ENCODE measurements around the gene SPINT1.
A peak's percentile ranks its signal among the peaks of the same experiment; 100 is the strongest.

Gene SPINT1

GRCh38 chr15:40843885-40844695 lies at the start of gene SPINT1:
Gene SPINT1, plus strand, starts transcription at chr15:40844048. Its CDS starts 507 bp downstream, at chr15:40844555.
- no peak for TF ChIP-seq CTCF (IDR thresholded peaks at IDR 0.05)
- DNase-seq (ENCODE audit: low spot score): no peak
- H3K27ac ChIP-seq: no peak within 1 kb of the TSS
- peak within 1 kb of the TSS; percentile 72 for H3K4me3 ChIP-seq

GRCh38 chr15:40796041-40796440 lies 47.8 kb upstream of the SPINT1 start:
- Histone ChIP-seq H3K4me3 (no peak overlapping the region), H3K27ac (no peak overlapping the region)
- no peak for DNase-seq (ENCODE audit: low spot score)
- TF ChIP-seq CTCF (IDR thresholded peaks at IDR 0.05): no peak

GRCh38 chr15:40796512-40796911 lies 47.3 kb upstream of the SPINT1 start:
- H3K4me3 ChIP-seq: no peak overlapping the region
- no peak for DNase-seq (ENCODE audit: low spot score)
- H3K27ac ChIP-seq: no peak overlapping the region
- TF ChIP-seq CTCF (IDR thresholded peaks at IDR 0.05): no peak

- H3K27ac ChIP-seq: no peak overlapping the region
- TF ChIP-seq CTCF (IDR thresholded peaks at IDR 0.05): no peak
- DNase-seq (ENCODE audit: low spot score): no peak
- H3K4me3 ChIP-seq: no peak overlapping the region
Observed at GRCh38 chr15:40799523-40799922, 44.3 kb upstream of the SPINT1 start.

- TF ChIP-seq CTCF (IDR thresholded peaks at IDR 0.05): no peak
- Histone ChIP-seq H3K27ac (no peak overlapping the region), H3K4me3 (no peak overlapping the region)
- DNase-seq (ENCODE audit: low spot score): no peak
Observed at GRCh38 chr15:40803076-40803475, 40.8 kb upstream of the SPINT1 start.

GRCh38 chr15:40803688-40804087 lies 40.2 kb upstream of the SPINT1 start:
- no peak for DNase-seq (ENCODE audit: low spot score)
- no peak for TF ChIP-seq CTCF (IDR thresholded peaks at IDR 0.05)
- Histone ChIP-seq H3K4me3 (no peak overlapping the region), H3K27ac (no peak overlapping the region)

- no peak for TF ChIP-seq CTCF (IDR thresholded peaks at IDR 0.05)
- DNase-seq (ENCODE audit: low spot score): no peak
Observed at GRCh38 chr15:40806672-40807027, 37.2 kb upstream of the SPINT1 start.

More at GRCh38 chr15:40806672-40807027, 37.2 kb upstream of the SPINT1 start:
- Histone ChIP-seq H3K27ac (peak overlapping the region; percentile 81 to 94), H3K4me3 (peak overlapping the region; percentile 84)

Measured in coronary artery (tissue), 2 donors.